Measurements from ENCODE around the gene CCDC57.

Gene CCDC57

DNA sequence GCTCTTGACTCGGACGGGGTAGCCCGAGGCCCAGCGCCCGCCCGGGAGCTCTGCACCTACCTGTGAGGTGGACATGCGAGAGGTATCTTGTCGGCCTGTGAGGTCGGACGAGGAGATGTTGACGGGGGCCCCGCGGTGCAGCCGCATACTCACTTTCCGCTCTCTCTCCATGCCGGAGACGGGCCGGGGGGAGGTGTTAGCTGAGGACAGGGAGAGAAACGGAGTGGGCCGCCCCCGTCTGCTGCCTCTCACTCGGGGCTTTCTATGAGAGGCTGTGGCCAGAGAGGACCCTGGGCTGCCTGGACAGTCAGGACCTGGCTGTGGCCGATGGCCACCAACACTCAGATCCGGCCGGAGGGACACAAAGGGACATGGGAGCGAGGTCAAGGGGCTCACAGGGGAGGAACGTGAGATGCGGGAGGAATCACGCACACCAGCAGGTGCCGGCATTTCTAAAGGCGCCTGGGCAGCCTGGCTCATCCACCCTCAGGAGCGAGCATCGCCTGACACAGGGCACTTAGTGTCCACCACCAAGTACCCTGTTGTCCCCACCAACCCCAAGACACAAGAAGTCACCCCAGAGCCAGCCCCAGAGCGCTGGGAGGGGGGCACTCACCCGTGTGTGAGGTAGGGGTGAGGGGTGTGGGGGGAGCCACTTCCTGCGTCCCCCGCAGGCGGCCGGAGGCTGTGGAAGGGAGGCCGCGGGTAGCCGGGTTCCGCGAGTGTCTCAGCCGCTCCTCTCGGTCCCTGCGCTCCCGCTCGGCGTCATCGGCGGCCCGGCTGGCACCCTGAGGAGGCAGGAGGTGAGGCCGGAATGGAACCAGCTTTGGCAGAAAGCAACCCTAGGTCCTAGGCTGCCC, 36.4 kb upstream of the CCDC57 start:
- Histone ChIP-seq H2AFZ (ENCODE audit: low read depth) (no peak overlapping the region), H4K20me1 (ENCODE audit: insufficient read depth) (no peaks in the 10 kb centered on the region), H3K4me2 (no peak overlapping the region), H3K9ac (no peak overlapping the region), H3K79me2 (ENCODE audit: insufficient read depth, low read depth) (no peaks in the 10 kb centered on the region; the same call in 1 of the 2 replicates), H3K36me3 (ENCODE audit: insufficient read depth) (peaks cover 13% of the 10 kb centered on the region; the same call in 1 of the 2 replicates), H3K27ac (no peak overlapping the region), H3K27me3 (ENCODE audit: insufficient read depth, low read depth) (no peaks in the 10 kb centered on the region), H3K4me3 (IDR thresholded peaks at IDR 0.05; ENCODE audit: insufficient read depth, low read depth, low read length) (no peak overlapping the region), H3K4me1 (ENCODE audit: low read depth, poor library complexity, severe bottlenecking) (no peaks in the 10 kb centered on the region)
- no peak for TF ChIP-seq CTCF (conservative IDR thresholded peaks at IDR 0.05; ENCODE audit: low read depth, low read length)

DNA sequence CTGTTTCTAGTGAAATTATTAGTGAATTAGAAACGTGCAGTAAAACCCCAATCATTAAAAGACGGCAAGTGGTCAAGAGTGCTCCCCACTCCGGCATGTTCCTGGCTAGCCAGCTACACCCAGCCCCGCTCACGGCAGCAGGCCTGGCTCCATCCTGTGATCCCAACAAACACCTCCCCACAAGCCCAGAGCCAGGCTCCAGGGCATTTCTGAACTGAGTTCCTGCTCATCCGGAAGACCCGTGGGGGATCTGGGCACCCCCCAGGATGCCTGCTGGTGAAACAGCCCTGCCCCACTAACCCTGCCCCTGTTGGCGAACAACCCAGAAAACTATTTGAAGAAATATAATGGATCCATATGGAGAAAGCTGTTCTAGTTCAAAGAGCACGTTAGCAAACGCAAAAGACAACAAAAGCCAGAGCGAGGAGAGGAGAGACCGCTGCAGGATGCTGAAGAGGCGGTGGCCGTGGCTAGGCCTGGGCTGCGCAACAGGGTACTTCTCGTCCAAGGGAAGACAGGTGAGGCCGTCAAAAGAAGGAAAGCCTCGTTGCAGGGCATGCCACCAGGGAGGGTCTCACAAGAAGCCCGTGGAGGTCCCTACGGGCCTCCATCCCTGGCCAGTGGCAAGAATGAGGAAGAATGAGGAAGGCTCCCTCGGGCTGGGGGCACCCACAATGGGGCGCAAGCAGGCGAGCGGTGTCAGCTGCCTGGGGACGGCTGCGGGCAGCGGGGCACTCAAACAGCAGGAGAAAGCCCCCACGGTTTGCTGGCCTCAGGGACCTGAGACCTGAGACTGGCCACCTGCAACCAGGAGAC, 35.4 kb upstream of the CCDC57 start:
- H2AFZ ChIP-seq (ENCODE audit: low read depth): no peak overlapping the region
- TF ChIP-seq CTCF (conservative IDR thresholded peaks at IDR 0.05; ENCODE audit: low read depth, low read length): no peak
- no peak overlapping the region for H3K9ac ChIP-seq
- no peak overlapping the region for H3K4me2 ChIP-seq
- no peaks in the 10 kb centered on the region; the same call in 1 of the 2 replicates for H3K79me2 ChIP-seq (ENCODE audit: insufficient read depth, low read depth)
- peaks cover 13% of the 10 kb centered on the region; the same call in 1 of the 2 replicates for H3K36me3 ChIP-seq (ENCODE audit: insufficient read depth)
- H4K20me1 ChIP-seq (ENCODE audit: insufficient read depth): no peaks in the 10 kb centered on the region
- no peaks in the 10 kb centered on the region for H3K4me1 ChIP-seq (ENCODE audit: low read depth, poor library complexity, severe bottlenecking)
- no peaks in the 10 kb centered on the region for H3K27me3 ChIP-seq (ENCODE audit: insufficient read depth, low read depth)
- H3K27ac ChIP-seq: no peak overlapping the region
- no peak overlapping the region for H3K4me3 ChIP-seq (IDR thresholded peaks at IDR 0.05; ENCODE audit: insufficient read depth, low read depth, low read length)

DNA sequence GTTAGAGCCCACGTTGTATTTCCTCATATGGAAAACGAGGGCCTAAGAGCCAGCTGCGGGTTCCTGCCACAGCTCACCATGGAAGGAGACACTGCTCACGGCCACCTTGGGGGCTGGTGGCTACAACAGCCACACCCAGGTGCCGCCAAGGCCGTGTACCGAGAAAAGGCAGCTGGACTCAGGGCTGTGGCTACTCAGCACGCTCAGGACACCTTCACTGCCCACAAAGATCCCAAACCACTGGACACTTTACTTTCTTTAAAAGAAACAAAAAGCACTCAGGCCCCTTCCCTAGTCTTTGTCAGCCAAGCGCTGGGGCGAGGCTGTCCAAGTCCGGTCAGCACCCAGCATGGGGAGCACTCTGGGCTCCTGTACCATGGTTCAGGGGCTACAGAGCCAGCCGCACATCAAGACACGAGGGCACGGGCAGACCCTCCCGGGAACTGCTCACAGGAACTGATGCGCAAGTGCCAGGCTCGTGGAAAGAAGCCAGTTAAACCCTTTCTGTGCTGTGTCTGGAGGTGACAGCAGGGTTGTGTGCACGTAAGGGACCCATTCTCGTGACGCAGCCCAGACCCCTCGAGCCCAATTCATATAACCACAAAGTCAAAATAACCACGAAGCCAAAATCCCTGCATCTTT, 34.7 kb upstream of the CCDC57 start:
- H4K20me1 ChIP-seq (ENCODE audit: insufficient read depth): no peaks in the 10 kb centered on the region

More for the DNA sequence above, 34.7 kb upstream of the CCDC57 start:
- Histone ChIP-seq H3K27ac (no peak overlapping the region), H3K9ac (no peak overlapping the region), H3K4me3 (IDR thresholded peaks at IDR 0.05; ENCODE audit: insufficient read depth, low read depth, low read length) (no peak overlapping the region), H3K36me3 (ENCODE audit: insufficient read depth) (peaks cover 11% of the 10 kb centered on the region; the same call in 1 of the 2 replicates), H3K79me2 (ENCODE audit: insufficient read depth, low read depth) (no peaks in the 10 kb centered on the region; the same call in 1 of the 2 replicates), H3K4me2 (no peak overlapping the region), H2AFZ (ENCODE audit: low read depth) (no peak overlapping the region), H3K27me3 (ENCODE audit: insufficient read depth, low read depth) (no peaks in the 10 kb centered on the region), H3K4me1 (ENCODE audit: low read depth, poor library complexity, severe bottlenecking) (no peaks in the 10 kb centered on the region)
- TF ChIP-seq CTCF (conservative IDR thresholded peaks at IDR 0.05; ENCODE audit: low read depth, low read length): no peak
